H1 (cell line): ENCODE data around the gene GAS2L1. TPM values are rescaled to one million over a fixed set of nuclear protein-coding genes. Genes with fewer than 3 reads are reported as not detected.

Source experiments
- CTCF ChIA-PET: fragments of 300-600 bp; sonication (Branson Sonifier 250); formaldehyde crosslinking; loops from one replicate; lab custom pipeline; 2021; ENCODE audit not compliant: partially characterized antibody; lab: Charles Lee
- POLR2A ChIA-PET: fragments of 300-600 bp; sonication (Branson Sonifier 250); formaldehyde crosslinking; loops from one replicate; lab custom pipeline; 2021; ENCODE audit warnings: inconsistent platforms; ENCODE audit not compliant: partially characterized antibody; lab: Charles Lee
- DNase-seq, 2 experiments: peaks; one replicate each; pipeline versions ENCODE4 v3.0.0 to v3.0.0-alpha.2; 2010 to 2022; ENCODE audit warnings: low spot score in 2 of 2, low read depth in 1 of 2, mixed read lengths in 1 of 2
- FAIRE-seq: peaks from 2 replicates; lab custom pipeline; 2011; peaks lifted over from hg19 to GRCh38; lab: Jason Lieb, UNC
- H2AFZ ChIP-seq: 2 replicates; pipeline ENCODE4 v1.8.1; 2012; ENCODE audit warnings: low read length, inconsistent platforms
- H2AK5ac ChIP-seq: 2 replicates; pipeline ENCODE4 v1.6.1; 2013; ENCODE audit warnings: low read depth, low read length
- H2BK120ac ChIP-seq: replicated peaks from 2 replicates; pipeline ENCODE3; 2013; ENCODE audit warnings: low read depth, low read length, inconsistent platforms
- H2BK12ac ChIP-seq: 2 replicates; pipeline ENCODE4 v1.6.1; 2013; ENCODE audit warnings: low read depth, low read length
- H2BK15ac ChIP-seq: 2 replicates; pipeline ENCODE4 v1.6.1; 2013; ENCODE audit warnings: low read length
- H2BK20ac ChIP-seq: 2 replicates; pipeline ENCODE4 v1.6.1; 2013; ENCODE audit warnings: low read length
- H2BK5ac ChIP-seq: 2 replicates; pipeline ENCODE4 v1.6.1; 2013; ENCODE audit warnings: low read depth, low read length
- H3K14ac ChIP-seq: 2 replicates; pipeline ENCODE4 v1.6.1; 2013; ENCODE audit warnings: inconsistent platforms; ENCODE audit not compliant: insufficient read length
- H3K18ac ChIP-seq: 2 replicates; pipeline ENCODE4 v1.6.1; 2013; ENCODE audit warnings: low read length; ENCODE audit errors: extremely low read depth
- H3K23ac ChIP-seq: 2 replicates; pipeline ENCODE4 v1.6.1; 2013; ENCODE audit warnings: inconsistent platforms; ENCODE audit not compliant: insufficient read length
- H3K23me2 ChIP-seq: 2 replicates; pipeline ENCODE4 v1.6.1; 2013; ENCODE audit warnings: low read depth, low read length
- H3K27ac ChIP-seq: 2 replicates; pipeline ENCODE4 v1.6.1; 2011; ENCODE audit warnings: low read depth, low read length, inconsistent platforms
- H3K27me3 ChIP-seq, 4 experiments: replicated peaks in 1 of 4; 1 replicate in 1 of 4; 2 replicates in 3 of 4; pipeline versions ENCODE4 v1.6.1 to v1.8.1; 2011 to 2013; ENCODE audit warnings: low read length in 3 of 4, mild to moderate bottlenecking in 3 of 4, inconsistent platforms in 2 of 4, mixed read lengths in 2 of 4, moderate library complexity in 1 of 4; ENCODE audit not compliant: control insufficient read depth in 3 of 4, insufficient read depth in 3 of 4; ENCODE audit errors: extremely low read depth in 1 of 4
- H3K36me3 ChIP-seq, 4 experiments: 2 replicates each; pipeline versions ENCODE4 v1.6.1 to v1.8.1; 2011 to 2013; ENCODE audit warnings: mild to moderate bottlenecking in 4 of 4, low read length in 3 of 4, moderate library complexity in 2 of 4, control low read depth in 1 of 4, inconsistent platforms in 1 of 4; ENCODE audit not compliant: insufficient read depth in 4 of 4, control insufficient read depth in 2 of 4
- H3K4ac ChIP-seq: replicated peaks from 2 replicates; pipeline ENCODE3; 2013; ENCODE audit warnings: low read length, low read depth, mixed read lengths, inconsistent platforms; ENCODE audit not compliant: insufficient read length
- H3K4me1 ChIP-seq, 4 experiments: replicated peaks in 1 of 4; 1 replicate in 1 of 4; 2 replicates in 3 of 4; pipeline versions ENCODE4 v1.6.1 to v1.8.1; 2011 to 2013; ENCODE audit warnings: low read length in 3 of 4, inconsistent platforms in 2 of 4, mixed read lengths in 1 of 4; ENCODE audit not compliant: insufficient read depth in 4 of 4, control insufficient read depth in 3 of 4
- H3K4me2 ChIP-seq, 2 experiments: 2 replicates each; pipeline versions ENCODE4 v1.6.1 to v1.8.1; 2011 to 2013; ENCODE audit warnings: low read depth in 2 of 2, low read length in 2 of 2, control low read depth in 1 of 2, inconsistent platforms in 1 of 2, mild to moderate bottlenecking in 1 of 2; ENCODE audit not compliant: insufficient read depth in 1 of 2
- H3K4me3 ChIP-seq, 4 experiments: fragments of 200-600, 300-600 bp in 1 of 4; sonication (generic), shearing (Covaris generic), sonication (Bioruptor Twin) in 1 of 4; 2 replicates each; pipeline versions ENCODE4 v1.5.1 to v1.8.1; 2011 to 2016; ENCODE audit warnings: low read length in 4 of 4, low read depth in 3 of 4, control low read depth in 2 of 4, inconsistent platforms in 2 of 4, mild to moderate bottlenecking in 2 of 4, mixed read lengths in 1 of 4, moderate library complexity in 1 of 4; ENCODE audit not compliant: insufficient read depth in 2 of 4; ENCODE audit errors: extremely low read depth in 1 of 4
- H3K56ac ChIP-seq: replicated peaks from 2 replicates; pipeline ENCODE3; 2013; ENCODE audit warnings: low read depth, mild to moderate bottlenecking, mixed read lengths, low read length, inconsistent platforms; ENCODE audit not compliant: insufficient read length
- H3K79me1 ChIP-seq: 2 replicates; pipeline ENCODE4 v1.6.1; 2013; ENCODE audit warnings: low read depth, low read length, control low read depth
- H3K79me2 ChIP-seq, 2 experiments: 2 replicates each; pipeline versions ENCODE4 v1.6.1 to v1.8.1; 2012 to 2013; ENCODE audit warnings: low read length in 2 of 2, mild to moderate bottlenecking in 2 of 2, inconsistent platforms in 1 of 2; ENCODE audit not compliant: insufficient read depth in 2 of 2, control insufficient read depth in 1 of 2
- H3K9ac ChIP-seq, 4 experiments: replicated peaks in 1 of 4; 1 replicate in 1 of 4; 2 replicates in 3 of 4; pipeline versions ENCODE4 v1.6.1 to v1.8.1; 2011 to 2013; ENCODE audit warnings: low read depth in 3 of 4, low read length in 3 of 4, control low read depth in 2 of 4, mild to moderate bottlenecking in 2 of 4, moderate library complexity in 2 of 4, inconsistent platforms in 1 of 4; ENCODE audit errors: extremely low read depth in 1 of 4
- H3K9me3 ChIP-seq, 2 experiments: 2 replicates each; pipeline versions ENCODE4 v1.6.1 to v1.8.1; 2012 to 2013; ENCODE audit warnings: mild to moderate bottlenecking in 2 of 2, moderate library complexity in 2 of 2, control low read depth in 1 of 2, inconsistent platforms in 1 of 2, low read depth in 1 of 2, low read length in 1 of 2, mixed read lengths in 1 of 2; ENCODE audit not compliant: insufficient read depth in 2 of 2
- H4K20me1 ChIP-seq, 2 experiments: replicated peaks in 1 of 2; 2 replicates each; pipeline versions ENCODE3 to v1.8.1; 2011 to 2013; ENCODE audit warnings: inconsistent platforms in 2 of 2, low read length in 2 of 2, mild to moderate bottlenecking in 1 of 2; ENCODE audit not compliant: insufficient read depth in 2 of 2, control insufficient read depth in 1 of 2
- H4K5ac ChIP-seq: 2 replicates; pipeline ENCODE4 v1.6.1; 2013; ENCODE audit warnings: low read length, low read depth, mixed read lengths, inconsistent platforms; ENCODE audit not compliant: insufficient read length
- H4K8ac ChIP-seq: 2 replicates; pipeline ENCODE4 v1.8.0; 2013; ENCODE audit warnings: mild to moderate bottlenecking, moderate library complexity, low read length, inconsistent platforms; ENCODE audit not compliant: insufficient read depth; ENCODE audit errors: extremely low read depth
- H4K91ac ChIP-seq: replicated peaks from 2 replicates; pipeline ENCODE3; 2013; ENCODE audit warnings: low read length, mixed read lengths, inconsistent platforms; ENCODE audit not compliant: insufficient read length
- CEBPB ChIP-seq: IDR thresholded peaks from 2 replicates; pipeline ENCODE4 v1.6.1; 2012; ENCODE audit warnings: low read depth, low read length
- CREB1 ChIP-seq: IDR thresholded peaks from 2 replicates; pipeline ENCODE4 v1.6.1; 2012; ENCODE audit warnings: inconsistent platforms
- HDAC2 ChIP-seq, 2 experiments: fragments of 300-600 bp in 1 of 2; sonication (generic) in 1 of 2; IDR thresholded peaks; 2 replicates each; pipeline ENCODE4 v1.6.1; 2011 to 2012; ENCODE audit warnings: low read depth in 2 of 2, low read length in 2 of 2, mild to moderate bottlenecking in 2 of 2, moderate library complexity in 2 of 2, borderline replicate concordance in 1 of 2, inconsistent platforms in 1 of 2
- HDAC6 ChIP-seq: IDR thresholded peaks from one replicate; pipeline ENCODE4 v1.7.1; 2012; ENCODE audit warnings: low read depth, mild to moderate bottlenecking, inconsistent platforms, low read length, moderate library complexity
- JUN ChIP-seq: IDR thresholded peaks from 2 replicates; pipeline ENCODE4 v1.6.1; 2011; ENCODE audit warnings: low read depth, mild to moderate bottlenecking, improper control_type of control experiment, low read length
- KDM4A ChIP-seq: IDR thresholded peaks from one replicate; pipeline ENCODE4 v1.7.1; 2012; ENCODE audit warnings: low read depth, mild to moderate bottlenecking, moderate library complexity, low read length, inconsistent platforms; ENCODE audit not compliant: severe bottlenecking
- MAFK ChIP-seq: IDR thresholded peaks from 2 replicates; pipeline ENCODE4 v1.6.1; 2012; ENCODE audit warnings: low read depth, mild to moderate bottlenecking, improper control_type of control experiment, low read length
- NANOG ChIP-seq: IDR thresholded peaks from 2 replicates; pipeline ENCODE4 v1.6.1; 2011; ENCODE audit warnings: low read length, low read depth, mild to moderate bottlenecking, inconsistent platforms; ENCODE audit not compliant: insufficient read depth, poor library complexity, severe bottlenecking
- NRF1 ChIP-seq: IDR thresholded peaks from 2 replicates; pipeline ENCODE4 v1.6.1; 2011; ENCODE audit warnings: mild to moderate bottlenecking, low read depth, low read length, improper control_type of control experiment
- RNF2 ChIP-seq: fragments of 200-900, 300-1000 bp; sonication (generic); IDR thresholded peaks from 2 replicates; pipeline ENCODE4 v1.7.1; 2016; ENCODE audit warnings: borderline replicate concordance, low read depth, mild to moderate bottlenecking, antibody characterized with exemption, low read length; ENCODE audit not compliant: poor library complexity, severe bottlenecking; ENCODE audit errors: missing control alignments
- SIRT6 ChIP-seq: IDR thresholded peaks from one replicate; pipeline ENCODE4 v1.7.1; 2012; ENCODE audit warnings: low read length, inconsistent platforms
- SIX5 ChIP-seq: IDR thresholded peaks from 2 replicates; pipeline ENCODE4 v1.6.1; 2011; ENCODE audit warnings: mild to moderate bottlenecking, low read depth, low read length
- WGBS, 2 experiments: shearing (Covaris generic) in 1 of 2; methylation state at CpG; one replicate each; pipeline versions ENCODE4 v1.1.6 to v1.1.7; 2013 to 2015; ENCODE audit warnings: low lambda C conversion rate in 2 of 2, mixed read lengths in 2 of 2, inconsistent platforms in 1 of 2, low coverage in 1 of 2, missing lambda C conversion rate in 1 of 2; ENCODE audit not compliant: insufficient replicate concordance in 2 of 2, insufficient coverage in 1 of 2, insufficient read length in 1 of 2; ENCODE audit errors: extremely low coverage in 1 of 2, missing lambda C conversion rate in 1 of 2; 5-methylcytosine and 5-hydroxymethylcytosine counted together
- polyA plus RNA-seq, 7 experiments: library from polyadenylated mRNA; depleted of rRNA in 3 of 7; stranded (reverse) in 5 of 7; unstranded in 2 of 7; fragments of >200 nt in 5 of 7; fragments of 200-250 nt in 2 of 7; gene quantifications; 1 replicate in 5 of 7; 2 replicates in 1 of 7; 4 replicates in 1 of 7; pipeline versions ENCODE4 v1.2.1 to v1.2.3, GENCODE V29; 2011 to 2013; ENCODE audit warnings: missing spikeins in 2 of 7, mixed read lengths in 2 of 7
- total RNA-seq: library from RNA; stranded (reverse); fragmentation: NEBNext Ultra II Directional; extraction: Animal tissue kit (Norgen Biotek cat#: 25700); gene quantifications from 2 replicates; pipeline ENCODE4 v1.2.1, GENCODE V29; 2021
- TF ChIP-seq, protein P1 (sequence below): IDR thresholded peaks from 2 replicates; pipeline ENCODE4 v1.6.1; 2012; ENCODE audit warnings: low read length, inconsistent platforms

Gene GAS2L1
- total and polyA plus RNA-seq, 2 of the 8 experiments (the other 6 are each of a cell fraction or from before 2014, with no cell fraction given), result 3.6 to 10.1 TPM

DNA sequence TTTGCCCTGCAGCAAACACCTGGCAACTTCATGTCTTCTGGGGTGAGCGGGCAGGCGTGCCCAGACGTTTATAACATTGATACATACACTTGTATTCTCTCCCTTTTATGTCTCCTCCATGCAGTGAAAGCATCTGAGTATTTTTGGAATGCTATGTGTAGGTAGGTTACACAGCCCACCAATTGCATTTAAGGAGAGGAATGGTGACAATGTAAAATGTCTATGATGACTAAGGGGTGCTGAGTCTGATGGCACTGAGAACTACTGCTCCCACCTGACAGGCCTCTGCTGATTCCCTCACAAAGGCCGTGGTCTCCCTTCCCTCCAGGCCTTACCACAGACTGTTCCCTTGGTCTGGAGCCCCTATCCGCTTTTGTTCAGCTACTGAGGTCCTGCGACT lies 31.9 kb downstream of the GAS2L1 start:
- Histone ChIP-seq H2BK120ac (no peak overlapping the region), H4K8ac (no peak overlapping the region), H3K27ac (no peak overlapping the region), H2BK15ac (no peak overlapping the region), H4K20me1 (peaks cover 1 to 13% of the 10 kb centered on the region in 2 experiments), H3K18ac (no peak overlapping the region), H2BK20ac (no peak overlapping the region), H3K27me3 (no peaks in the 10 kb centered on the region), H3K79me1 (no peaks in the 10 kb centered on the region), H3K9me3 (no peaks in the 10 kb centered on the region), H3K9ac (no peak overlapping the region), H3K56ac (no peak overlapping the region), H3K4me3 (no peak overlapping the region), H2BK5ac (no peak overlapping the region; the same call in 1 of the 2 replicates), H2AK5ac (no peak overlapping the region), H2BK12ac (no peak overlapping the region), H4K91ac (no peak overlapping the region), H2AFZ (no peak overlapping the region), H3K23me2 (no peaks in the 10 kb centered on the region), H4K5ac (no peak overlapping the region), H3K79me2 (no peaks in the 10 kb centered on the region), H3K4me2 (no peak overlapping the region), H3K4me1 (no peaks in the 10 kb centered on the region), H3K23ac (no peak overlapping the region), H3K14ac (no peak overlapping the region), H3K36me3 (peaks cover 8 to 39% (median 20%) of the 10 kb centered on the region in 4 experiments), H3K4ac (no peak overlapping the region)
- no peak for DNase-seq
- no peak for FAIRE-seq
- POLR2A ChIA-PET, result no interaction called here
- 94% methylated on average over 6 of the region's 6 CpGs; no CpG with 5 or more reads in 1 of the 2 experiments for WGBS, 2 experiments
- CTCF ChIA-PET, result interaction anchor here (1.0 kb wide), 1 partner anchor 25 kb away, joined by 3 read pairs; no protein-coding TSS in a partner anchor
- TF ChIP-seq SIX5 (no peak), CREB1 (no peak), NRF1 (no peak), NANOG (no peak), RNF2 (no peak), CEBPB (no peak), JUN (no peak), SIRT6 (no peak), HDAC6 (no peak), KDM4A (no peak), MAFK (no peak), HDAC2 (IDR thresholded peaks at IDR 0.05; ENCODE audit: borderline replicate concordance in 1 of 2, low read depth in 2 of 2, low read length in 2 of 2) (no peak)
- TF ChIP-seq, protein P1, sequence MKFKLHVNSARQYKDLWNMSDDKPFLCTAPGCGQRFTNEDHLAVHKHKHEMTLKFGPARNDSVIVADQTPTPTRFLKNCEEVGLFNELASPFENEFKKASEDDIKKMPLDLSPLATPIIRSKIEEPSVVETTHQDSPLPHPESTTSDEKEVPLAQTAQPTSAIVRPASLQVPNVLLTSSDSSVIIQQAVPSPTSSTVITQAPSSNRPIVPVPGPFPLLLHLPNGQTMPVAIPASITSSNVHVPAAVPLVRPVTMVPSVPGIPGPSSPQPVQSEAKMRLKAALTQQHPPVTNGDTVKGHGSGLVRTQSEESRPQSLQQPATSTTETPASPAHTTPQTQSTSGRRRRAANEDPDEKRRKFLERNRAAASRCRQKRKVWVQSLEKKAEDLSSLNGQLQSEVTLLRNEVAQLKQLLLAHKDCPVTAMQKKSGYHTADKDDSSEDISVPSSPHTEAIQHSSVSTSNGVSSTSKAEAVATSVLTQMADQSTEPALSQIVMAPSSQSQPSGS, result no peak
